ENCODE results near the gene ENOX1.

The ENOX1 gene

DNA sequence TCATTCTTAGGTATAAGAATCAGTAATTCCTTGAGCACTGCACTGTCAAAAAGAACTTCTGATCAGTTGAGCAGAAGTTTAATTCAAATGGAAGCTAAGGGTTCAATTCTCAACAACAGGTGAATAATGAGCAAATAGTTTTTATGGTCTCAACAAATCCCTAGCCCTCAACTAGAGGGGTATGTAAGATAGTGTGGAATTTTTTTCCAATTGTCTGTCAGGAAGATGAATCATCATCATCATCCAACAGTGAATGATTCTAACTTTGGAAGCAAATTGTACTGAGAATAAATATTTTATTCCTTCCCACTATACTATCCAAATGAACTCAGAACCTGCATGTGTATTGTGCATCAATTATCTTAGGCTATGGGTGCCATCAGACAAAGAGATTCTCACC lies 372.7 kb downstream of the ENOX1 start:
- no peak overlapping the region for H3K9ac ChIP-seq (ENCODE audit: low read length)
- peaks cover 11% of the 10 kb centered on the region for H3K4me1 ChIP-seq (ENCODE audit: control insufficient read depth, insufficient read depth, low read length)
- no peak overlapping the region for H3K27ac ChIP-seq (ENCODE audit: low read depth, low read length)
- H3K4me3 ChIP-seq (ENCODE audit: low read length), result no peak overlapping the region
- no peaks in the 10 kb centered on the region for H3K36me3 ChIP-seq (ENCODE audit: control insufficient read depth, insufficient read depth, low read length)
- H3K27me3 ChIP-seq (ENCODE audit: control insufficient read depth, insufficient read depth, low read length), result no peaks in the 10 kb centered on the region

GRCh38 chr13:43411741-43412140 lies 375.0 kb downstream of the ENOX1 start:
- H3K27ac ChIP-seq (ENCODE audit: low read depth, low read length), result peak overlapping the region; percentile 60

DNA sequence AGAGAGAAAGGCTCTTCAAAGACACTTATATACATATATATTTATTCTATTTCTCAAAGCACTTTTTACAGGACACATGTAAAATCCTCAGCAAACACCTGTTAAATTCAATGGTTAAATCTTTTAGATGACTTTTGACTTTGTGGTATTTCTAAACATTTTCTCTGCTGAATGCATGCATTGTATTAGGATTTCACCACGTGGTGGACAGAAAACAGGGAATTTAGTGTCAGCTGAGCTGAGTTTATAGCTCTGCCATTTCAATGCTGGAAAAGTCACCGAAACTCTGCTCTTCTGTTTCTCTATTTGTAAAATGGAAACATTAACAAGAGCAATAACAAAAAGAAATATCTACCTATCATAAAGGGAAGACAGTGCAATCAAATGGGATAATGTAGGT lies 375.6 kb downstream of the ENOX1 start:
- H3K27ac ChIP-seq (ENCODE audit: low read depth, low read length), result peak overlapping the region; percentile 60
- no peaks in the 10 kb centered on the region for H3K36me3 ChIP-seq (ENCODE audit: control insufficient read depth, insufficient read depth, low read length)
- no peak overlapping the region for H3K4me3 ChIP-seq (ENCODE audit: low read length)
- peaks cover 15% of the 10 kb centered on the region for H3K4me1 ChIP-seq (ENCODE audit: control insufficient read depth, insufficient read depth, low read length)
- H3K9ac ChIP-seq (ENCODE audit: low read length), result no peak overlapping the region
- H3K27me3 ChIP-seq (ENCODE audit: control insufficient read depth, insufficient read depth, low read length), result no peaks in the 10 kb centered on the region

More at GRCh38 chr13:43411741-43412140, 375.0 kb downstream of the ENOX1 start:
- no peaks in the 10 kb centered on the region for H3K27me3 ChIP-seq (ENCODE audit: control insufficient read depth, insufficient read depth, low read length)
- peaks cover 15% of the 10 kb centered on the region for H3K4me1 ChIP-seq (ENCODE audit: control insufficient read depth, insufficient read depth, low read length)
- H3K36me3 ChIP-seq (ENCODE audit: control insufficient read depth, insufficient read depth, low read length), result no peaks in the 10 kb centered on the region
- H3K9ac ChIP-seq (ENCODE audit: low read length), result no peak overlapping the region
- H3K4me3 ChIP-seq (ENCODE audit: low read length), result no peak overlapping the region

DNA sequence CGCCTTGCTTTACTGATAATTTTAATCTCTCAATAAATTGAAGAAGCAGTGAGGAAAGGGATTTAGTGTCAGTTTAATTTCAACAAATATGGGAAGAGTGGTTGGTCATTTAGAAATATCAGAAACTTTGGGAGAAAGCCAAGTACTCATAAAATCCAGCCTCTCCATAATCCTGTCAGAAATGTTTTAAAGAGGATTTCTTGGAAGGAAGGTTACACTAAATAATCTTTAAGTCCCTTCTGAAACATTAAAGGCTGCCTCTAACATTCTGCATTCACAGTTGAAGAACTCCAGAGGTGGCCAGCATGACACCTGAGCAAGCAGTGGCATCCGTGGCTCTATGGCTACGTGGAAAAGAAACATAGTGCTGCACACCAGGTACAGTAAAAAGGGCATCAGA lies 378.5 kb downstream of the ENOX1 start:
- peaks cover 15% of the 10 kb centered on the region for H3K4me1 ChIP-seq (ENCODE audit: control insufficient read depth, insufficient read depth, low read length)
- H3K27ac ChIP-seq (ENCODE audit: low read depth, low read length), result no peak overlapping the region
- no peaks in the 10 kb centered on the region for H3K27me3 ChIP-seq (ENCODE audit: control insufficient read depth, insufficient read depth, low read length)
- H3K9ac ChIP-seq (ENCODE audit: low read length), result no peak overlapping the region
- no peak overlapping the region for H3K4me3 ChIP-seq (ENCODE audit: low read length)
- H3K36me3 ChIP-seq (ENCODE audit: control insufficient read depth, insufficient read depth, low read length), result no peaks in the 10 kb centered on the region

DNA sequence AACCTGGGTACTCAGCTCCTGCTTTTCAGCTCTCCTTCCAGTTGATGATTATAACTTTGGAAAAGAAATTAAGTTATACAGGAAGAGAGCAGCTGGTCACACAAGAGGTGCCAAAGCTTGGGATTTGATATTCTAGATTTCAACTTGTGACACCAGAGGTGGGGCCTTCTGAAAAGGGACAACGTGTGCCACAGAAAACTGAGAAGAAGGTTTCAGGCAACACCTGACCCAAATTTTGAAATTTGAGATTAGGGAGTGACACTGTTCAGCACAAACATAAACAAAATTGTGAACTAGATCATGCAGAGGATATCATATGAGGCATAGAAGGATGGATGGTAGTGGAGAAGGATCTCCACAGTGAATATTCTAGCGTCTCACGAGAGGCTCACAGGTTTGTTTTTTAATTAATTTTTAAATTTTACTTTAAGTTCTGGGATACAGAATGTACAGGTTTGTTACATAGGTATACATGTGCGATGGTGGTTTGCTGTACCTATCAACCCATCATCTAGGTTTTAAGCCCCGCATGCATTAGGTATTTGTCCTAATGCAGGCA lies 379.7 kb downstream of the ENOX1 start:
- Histone ChIP-seq H3K36me3 (ENCODE audit: control insufficient read depth, insufficient read depth, low read length) (no peaks in the 10 kb centered on the region), H3K27me3 (ENCODE audit: control insufficient read depth, insufficient read depth, low read length) (no peaks in the 10 kb centered on the region), H3K4me3 (ENCODE audit: low read length) (no peak overlapping the region), H3K4me1 (ENCODE audit: control insufficient read depth, insufficient read depth, low read length) (peaks cover 12% of the 10 kb centered on the region), H3K9ac (ENCODE audit: low read length) (no peak overlapping the region), H3K27ac (ENCODE audit: low read depth, low read length) (no peak overlapping the region)

GRCh38 chr13:43405457-43405856 lies 381.3 kb downstream of the ENOX1 start:
- no peaks in the 10 kb centered on the region for H3K36me3 ChIP-seq (ENCODE audit: control insufficient read depth, insufficient read depth, low read length)
- peaks cover 4% of the 10 kb centered on the region for H3K4me1 ChIP-seq (ENCODE audit: control insufficient read depth, insufficient read depth, low read length)
- no peak overlapping the region for H3K27ac ChIP-seq (ENCODE audit: low read depth, low read length)
- H3K27me3 ChIP-seq (ENCODE audit: control insufficient read depth, insufficient read depth, low read length), result no peaks in the 10 kb centered on the region
- no peak overlapping the region for H3K4me3 ChIP-seq (ENCODE audit: low read length)
- H3K9ac ChIP-seq (ENCODE audit: low read length), result no peak overlapping the region

DNA sequence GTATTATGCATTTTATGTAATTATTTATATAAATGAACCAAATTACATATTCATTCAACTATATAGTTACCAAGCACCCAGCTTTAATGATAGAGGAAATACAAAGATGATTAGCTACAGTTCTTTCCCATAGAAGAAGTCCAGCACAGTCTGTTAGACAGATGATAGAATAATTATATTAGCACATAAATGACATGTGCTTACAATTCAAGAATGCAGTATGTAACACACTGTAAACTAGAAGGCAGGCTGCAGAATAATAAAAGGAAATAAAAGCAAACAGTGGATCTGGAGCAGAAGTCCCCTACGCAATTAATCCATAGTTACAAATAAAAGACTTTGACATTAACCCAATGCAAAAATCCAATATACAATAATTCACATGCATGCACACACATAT lies 384.4 kb downstream of the ENOX1 start:
- Histone ChIP-seq H3K27ac (ENCODE audit: low read depth, low read length) (no peak overlapping the region), H3K4me1 (ENCODE audit: control insufficient read depth, insufficient read depth, low read length) (no peaks in the 10 kb centered on the region), H3K36me3 (ENCODE audit: control insufficient read depth, insufficient read depth, low read length) (no peaks in the 10 kb centered on the region), H3K27me3 (ENCODE audit: control insufficient read depth, insufficient read depth, low read length) (no peaks in the 10 kb centered on the region), H3K4me3 (ENCODE audit: low read length) (no peak overlapping the region), H3K9ac (ENCODE audit: low read length) (no peak overlapping the region)

GRCh38 chr13:43401361-43401760 lies 385.4 kb downstream of the ENOX1 start:
- Histone ChIP-seq H3K4me3 (ENCODE audit: low read length) (no peak overlapping the region), H3K4me1 (ENCODE audit: control insufficient read depth, insufficient read depth, low read length) (no peaks in the 10 kb centered on the region), H3K27ac (ENCODE audit: low read depth, low read length) (no peak overlapping the region), H3K36me3 (ENCODE audit: control insufficient read depth, insufficient read depth, low read length) (no peaks in the 10 kb centered on the region), H3K9ac (ENCODE audit: low read length) (no peak overlapping the region), H3K27me3 (ENCODE audit: control insufficient read depth, insufficient read depth, low read length) (no peaks in the 10 kb centered on the region)

- Histone ChIP-seq H3K36me3 (ENCODE audit: control insufficient read depth, insufficient read depth, low read length) (no peaks in the 10 kb centered on the region), H3K27ac (ENCODE audit: low read depth, low read length) (no peak overlapping the region), H3K4me1 (ENCODE audit: control insufficient read depth, insufficient read depth, low read length) (peaks cover 3% of the 10 kb centered on the region), H3K9ac (ENCODE audit: low read length) (no peak overlapping the region), H3K27me3 (ENCODE audit: control insufficient read depth, insufficient read depth, low read length) (no peaks in the 10 kb centered on the region), H3K4me3 (ENCODE audit: low read length) (no peak overlapping the region)
These were observed 389.7 kb downstream of the ENOX1 start for GRCh38 chr13:43397111-43397510.

- no peak overlapping the region for H3K4me3 ChIP-seq (ENCODE audit: low read length)
- H3K27ac ChIP-seq (ENCODE audit: low read depth, low read length), result no peak overlapping the region
- peaks cover 3% of the 10 kb centered on the region for H3K4me1 ChIP-seq (ENCODE audit: control insufficient read depth, insufficient read depth, low read length)
- H3K9ac ChIP-seq (ENCODE audit: low read length), result no peak overlapping the region
- H3K27me3 ChIP-seq (ENCODE audit: control insufficient read depth, insufficient read depth, low read length), result no peaks in the 10 kb centered on the region
- no peaks in the 10 kb centered on the region for H3K36me3 ChIP-seq (ENCODE audit: control insufficient read depth, insufficient read depth, low read length)
These were observed 395.7 kb downstream of the ENOX1 start for GRCh38 chr13:43391036-43391435.

DNA sequence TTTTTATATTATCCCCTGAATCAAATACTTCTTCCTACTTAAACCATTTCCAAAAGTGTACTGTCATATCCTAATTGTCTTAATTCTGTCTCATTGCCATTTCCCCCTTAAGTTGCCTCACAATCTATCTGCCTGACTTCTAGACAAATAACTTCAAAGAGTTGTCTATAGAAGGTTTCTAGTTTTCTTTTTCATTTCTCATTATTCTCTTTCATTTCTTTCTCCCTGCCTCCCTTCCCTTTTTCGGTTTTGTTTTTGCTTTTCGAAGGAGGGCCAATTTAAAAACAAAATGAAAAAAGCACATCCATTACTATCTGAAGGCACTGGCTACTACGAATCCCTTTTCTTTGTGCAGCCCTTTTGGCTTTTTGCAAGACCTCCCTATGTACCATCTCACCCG lies 396.2 kb downstream of the ENOX1 start:
- H3K9ac ChIP-seq (ENCODE audit: low read length), result no peak overlapping the region
- H3K4me1 ChIP-seq (ENCODE audit: control insufficient read depth, insufficient read depth, low read length), result peaks cover 3% of the 10 kb centered on the region
- H3K36me3 ChIP-seq (ENCODE audit: control insufficient read depth, insufficient read depth, low read length), result no peaks in the 10 kb centered on the region
- no peak overlapping the region for H3K27ac ChIP-seq (ENCODE audit: low read depth, low read length)
- no peak overlapping the region for H3K4me3 ChIP-seq (ENCODE audit: low read length)
- no peaks in the 10 kb centered on the region for H3K27me3 ChIP-seq (ENCODE audit: control insufficient read depth, insufficient read depth, low read length)

DNA sequence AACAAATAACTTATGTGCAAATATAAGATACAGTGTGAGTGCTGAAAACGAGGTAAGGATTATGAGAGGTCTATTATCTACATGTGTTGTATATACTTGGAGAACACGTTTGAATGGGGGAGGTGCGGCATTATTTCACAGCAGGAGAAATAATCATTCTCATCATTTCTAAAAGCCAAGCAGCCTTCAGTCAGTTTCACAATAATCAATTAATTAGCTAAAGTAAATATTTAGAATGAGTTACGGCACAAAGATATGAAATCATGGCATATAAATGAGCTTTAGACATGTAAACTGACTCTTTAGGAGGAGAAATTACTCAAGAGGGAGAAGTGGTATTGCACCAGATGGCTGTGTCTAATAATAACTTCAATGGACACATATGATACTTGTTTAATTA lies 396.8 kb downstream of the ENOX1 start:
- Histone ChIP-seq H3K27ac (ENCODE audit: low read depth, low read length) (no peak overlapping the region), H3K4me3 (ENCODE audit: low read length) (no peak overlapping the region)

DNA sequence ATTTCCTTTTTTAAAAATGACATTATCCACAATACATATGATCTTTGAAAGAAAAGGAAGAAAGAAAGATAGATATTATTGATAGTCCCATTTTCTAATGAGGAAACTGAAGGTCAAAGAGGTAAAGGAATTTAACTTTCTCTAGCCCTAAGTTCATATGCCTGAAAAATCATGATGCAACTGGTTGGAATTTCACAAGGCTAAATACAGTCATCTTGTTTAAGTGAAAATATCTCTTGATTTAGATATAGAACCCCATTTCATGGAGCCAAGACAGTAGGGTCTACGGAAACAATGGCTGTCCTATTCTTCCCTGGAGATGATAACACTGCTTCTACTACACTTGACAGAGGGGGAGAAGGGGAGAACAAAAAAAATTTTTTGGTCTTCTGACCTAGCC lies 397.2 kb downstream of the ENOX1 start:
- Histone ChIP-seq H3K27me3 (ENCODE audit: control insufficient read depth, insufficient read depth, low read length) (no peaks in the 10 kb centered on the region), H3K4me1 (ENCODE audit: control insufficient read depth, insufficient read depth, low read length) (peaks cover 3% of the 10 kb centered on the region)

More for the DNA sequence above, 396.8 kb downstream of the ENOX1 start:
- H3K27me3 ChIP-seq (ENCODE audit: control insufficient read depth, insufficient read depth, low read length), result no peaks in the 10 kb centered on the region
- peaks cover 3% of the 10 kb centered on the region for H3K4me1 ChIP-seq (ENCODE audit: control insufficient read depth, insufficient read depth, low read length)
- H3K9ac ChIP-seq (ENCODE audit: low read length), result no peak overlapping the region
- H3K36me3 ChIP-seq (ENCODE audit: control insufficient read depth, insufficient read depth, low read length), result no peaks in the 10 kb centered on the region

More for the DNA sequence above, 397.2 kb downstream of the ENOX1 start:
- Histone ChIP-seq H3K27ac (ENCODE audit: low read depth, low read length) (no peak overlapping the region), H3K4me3 (ENCODE audit: low read length) (no peak overlapping the region), H3K36me3 (ENCODE audit: control insufficient read depth, insufficient read depth, low read length) (no peaks in the 10 kb centered on the region), H3K9ac (ENCODE audit: low read length) (no peak overlapping the region)

Data from rectal smooth muscle tissue (tissue), 1 donor.